Measurements from ENCODE around the gene HS1BP3.

Gene HS1BP3

DNA sequence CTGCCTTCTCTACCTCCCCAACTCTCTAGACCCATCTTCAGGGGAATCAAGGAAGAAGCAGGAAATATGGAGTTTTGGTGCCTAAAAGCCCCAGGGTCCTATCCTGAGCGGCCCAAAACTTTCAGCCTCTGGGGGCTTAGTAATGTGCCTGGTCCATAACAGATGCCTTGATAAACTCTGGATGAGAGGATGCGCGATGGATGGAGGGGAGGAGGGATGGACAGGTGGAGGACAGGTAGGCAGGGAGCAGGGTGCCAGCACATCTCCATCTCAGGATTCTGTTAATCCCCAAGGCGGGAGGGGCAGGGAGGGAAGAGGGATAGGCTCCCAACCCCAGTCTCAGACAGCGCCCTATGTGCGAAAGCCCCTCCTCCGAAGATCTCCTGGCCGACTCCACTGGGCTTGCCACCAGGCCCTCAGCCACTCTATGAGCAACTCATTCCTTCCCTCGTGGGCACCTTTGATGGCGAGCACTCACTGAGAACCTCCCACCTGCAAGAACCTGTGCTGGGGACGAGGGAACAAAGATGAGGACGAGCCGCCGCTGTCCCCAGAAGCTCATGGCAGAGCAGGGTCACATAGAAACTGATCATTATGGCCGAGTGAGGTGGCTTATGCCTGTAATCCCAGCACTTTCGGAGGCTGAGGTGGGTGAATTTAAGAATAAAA is 23.1 kb downstream of the HS1BP3 start:
- no peak for DNase-seq

DNA sequence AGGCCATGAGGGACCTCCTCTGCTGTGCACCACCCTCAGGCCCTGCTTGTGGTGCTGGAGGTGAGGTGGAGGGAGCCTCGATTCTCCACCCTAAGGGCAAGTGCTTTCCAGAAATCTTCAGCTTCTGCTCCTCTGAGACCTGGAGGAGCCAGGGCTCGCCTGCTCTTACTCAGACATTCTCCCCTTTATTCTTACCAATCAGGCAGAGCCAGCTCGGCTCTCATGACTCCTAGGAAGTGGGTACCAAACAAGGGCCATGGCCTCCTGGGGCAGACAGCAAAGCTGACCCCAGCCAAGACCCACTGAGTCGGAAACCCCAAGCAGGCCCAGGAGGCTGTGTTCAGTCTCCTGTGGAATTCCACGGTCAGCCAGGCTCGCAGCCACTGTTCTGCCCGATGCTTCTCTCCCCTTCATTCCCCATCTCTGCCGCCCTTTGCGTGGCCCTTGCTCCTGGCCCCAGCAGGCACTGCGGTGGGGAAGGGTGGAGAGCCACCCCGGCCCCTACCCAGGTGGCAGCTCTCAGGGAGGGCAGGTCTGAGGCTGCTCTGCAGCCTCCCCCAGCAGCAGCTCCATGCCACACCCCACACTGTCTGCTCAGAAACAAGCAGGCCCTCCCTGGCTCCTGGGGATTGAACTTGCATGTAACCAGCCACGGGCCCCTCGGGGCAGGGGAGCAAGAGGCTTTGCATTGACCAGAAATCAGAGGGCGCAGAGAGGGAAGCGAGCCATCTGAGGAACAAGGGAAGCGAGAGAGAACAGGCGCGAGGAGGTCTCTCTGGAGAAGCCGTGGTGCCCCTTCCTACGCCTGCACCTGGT is 24.0 kb downstream of the HS1BP3 start:
- no peak for DNase-seq

DNA sequence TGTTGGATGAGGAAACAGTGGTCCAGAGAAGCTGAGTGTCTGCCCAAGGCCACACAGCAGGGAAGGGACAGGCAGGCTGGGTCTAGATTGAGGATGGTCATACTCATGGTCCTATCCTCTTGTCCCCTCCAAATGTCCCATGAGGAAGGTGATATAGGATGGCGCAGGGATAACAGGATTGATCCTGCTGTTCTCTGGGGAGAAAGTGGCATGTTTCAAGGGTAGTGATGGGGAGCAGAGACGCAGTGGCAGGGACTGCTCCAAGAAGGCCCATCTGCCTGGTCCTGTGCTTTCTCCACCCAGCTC is 24.6 kb downstream of the HS1BP3 start:
- no peak for DNase-seq

DNA sequence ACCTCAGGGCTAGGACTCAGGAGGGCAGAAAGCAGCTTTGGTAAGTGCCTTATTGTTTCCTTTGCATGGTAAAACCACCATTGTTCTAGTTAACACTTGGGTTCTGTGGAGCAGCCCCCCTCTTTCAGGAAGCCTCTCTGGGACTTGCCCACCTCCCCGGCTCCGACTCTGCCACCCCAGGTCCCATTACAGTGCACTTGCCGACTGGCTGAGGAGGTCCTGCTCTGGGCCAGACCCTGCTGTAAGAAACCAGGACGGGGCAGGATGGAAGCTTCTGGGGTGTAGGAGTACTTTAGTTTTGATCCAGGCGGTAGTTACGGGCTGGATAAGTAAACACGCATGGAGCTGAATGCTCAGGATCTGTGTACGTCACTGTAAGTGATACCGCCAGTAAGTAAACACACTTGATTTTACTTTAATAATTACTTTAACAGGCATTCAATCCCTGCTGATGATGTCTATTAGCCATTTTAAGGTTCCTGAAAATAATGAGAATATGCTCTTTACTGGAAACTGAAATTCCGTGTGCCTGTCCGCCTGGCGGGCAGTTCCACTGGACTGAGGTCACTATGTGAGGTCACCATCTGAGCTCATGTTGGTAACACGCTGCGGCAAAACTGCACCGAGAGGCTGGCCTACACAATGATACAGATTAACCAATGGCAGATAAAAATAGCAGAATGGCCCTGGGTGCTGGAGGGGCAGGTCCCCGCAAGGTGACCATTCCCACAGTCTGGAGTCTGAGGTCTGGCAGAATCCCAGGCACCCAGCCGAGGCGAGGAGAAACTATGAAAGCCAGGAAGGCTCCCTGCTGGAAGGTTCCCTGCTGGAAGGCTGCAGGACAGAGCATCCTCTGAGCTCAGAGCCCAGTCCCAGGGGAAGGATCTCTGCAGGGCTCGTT is 25.2 kb downstream of the HS1BP3 start:
- DNase-seq, result no peak

DNA sequence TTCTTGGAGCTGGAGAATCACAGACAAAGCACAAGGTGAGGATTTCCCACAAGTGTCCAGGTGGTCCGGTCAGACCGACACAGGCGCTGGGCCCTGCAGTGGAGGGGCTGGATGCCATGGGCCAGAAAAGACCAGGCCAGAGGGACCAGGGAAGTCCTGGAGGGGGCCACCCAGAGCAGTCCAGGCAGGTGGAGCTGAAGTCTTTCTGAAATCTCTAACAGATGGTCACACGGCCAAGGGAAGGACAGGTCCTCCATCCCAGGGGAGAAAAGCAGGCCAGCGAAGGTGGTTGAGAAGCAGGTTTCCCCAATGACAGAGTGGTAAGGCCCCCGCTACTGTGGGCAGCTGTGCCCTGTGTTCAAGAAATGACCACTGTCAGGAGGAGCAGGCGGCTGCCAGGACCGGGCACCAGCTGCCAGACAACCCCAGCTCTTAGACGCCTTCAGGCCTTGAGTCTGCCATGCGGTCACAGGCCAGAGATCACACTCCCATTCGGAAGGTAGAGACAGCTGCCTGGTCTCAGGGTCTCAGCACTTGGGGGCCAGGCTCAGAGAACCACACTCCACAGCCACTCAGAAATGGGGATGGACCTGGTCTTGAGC is 25.9 kb downstream of the HS1BP3 start:
- no peak for DNase-seq

DNA sequence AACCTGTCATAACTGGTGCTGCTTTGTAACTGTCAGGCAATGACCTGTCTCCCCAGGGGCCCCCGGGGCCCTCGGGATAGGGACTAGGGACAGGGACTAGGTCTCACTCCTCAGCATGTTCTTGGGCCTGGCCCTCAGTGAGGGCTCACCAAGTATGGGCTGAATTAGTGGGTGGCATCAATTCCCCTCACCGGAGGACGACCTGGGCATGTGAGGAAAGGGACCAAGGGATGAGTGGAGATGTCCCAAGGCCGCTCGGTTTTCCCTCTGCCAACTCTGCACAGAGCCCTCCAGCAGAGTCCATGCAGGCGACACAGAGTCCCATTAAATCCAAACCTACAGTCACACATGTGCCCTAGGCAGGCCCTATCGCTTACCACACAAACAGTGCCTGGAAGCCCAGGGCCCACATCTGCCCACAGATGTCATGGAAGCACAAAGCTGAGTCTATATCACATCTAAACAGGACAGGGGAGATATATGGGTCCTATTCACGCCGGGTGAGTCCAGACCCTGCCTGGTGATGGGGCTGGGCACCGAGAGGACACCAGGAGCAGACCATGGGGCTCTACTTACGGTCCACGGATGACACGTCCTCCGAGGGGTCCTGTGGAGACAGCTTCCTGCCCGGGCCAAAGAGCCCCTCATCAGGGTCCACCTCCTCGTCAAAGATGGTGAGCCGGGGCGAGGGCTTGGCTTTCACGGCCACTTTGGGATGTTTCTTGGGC is 26.6 kb downstream of the HS1BP3 start:
- DNase-seq, result no peak

DNA sequence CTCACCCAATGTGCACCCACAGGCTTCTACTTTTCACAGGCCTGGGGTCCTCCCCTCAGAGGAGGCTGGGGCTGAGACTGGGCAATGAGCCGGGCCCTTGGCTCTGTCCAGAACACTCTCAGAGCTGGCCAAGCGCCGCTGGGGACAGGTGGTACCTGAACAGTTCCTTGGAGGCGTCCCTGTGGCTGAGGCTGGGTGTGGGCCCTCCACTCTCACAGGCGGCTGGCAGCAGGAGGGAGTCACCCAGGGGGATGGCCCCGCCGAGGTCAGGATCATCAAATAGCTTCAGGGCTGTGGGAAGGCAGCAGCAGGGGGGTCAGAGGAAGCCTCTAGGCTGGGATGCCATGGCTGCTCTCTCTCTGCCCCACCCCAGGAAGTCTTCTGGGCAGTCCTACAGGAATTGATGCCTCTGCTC is 27.1 kb downstream of the HS1BP3 start:
- no peak for DNase-seq

DNA sequence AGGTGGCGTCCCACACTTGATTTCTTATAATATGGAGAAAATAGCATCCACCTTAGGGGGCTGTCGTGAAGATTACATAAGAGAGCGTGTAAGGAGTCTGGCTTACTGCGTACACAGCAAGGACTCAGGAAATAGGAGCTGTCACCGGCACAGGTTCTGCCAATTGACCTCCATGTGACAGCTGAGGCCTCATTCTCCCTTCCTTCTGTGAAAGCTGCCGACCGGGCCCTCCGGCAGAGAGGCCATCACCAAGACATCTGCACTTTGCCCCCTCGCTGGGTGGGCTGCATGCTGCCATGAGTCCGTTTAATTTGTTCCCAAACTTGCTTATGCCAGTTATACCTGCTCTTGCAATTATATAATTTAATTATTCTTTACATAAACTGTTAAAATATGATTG is 27.7 kb downstream of the HS1BP3 start:
- DNase-seq, result no peak

DNA sequence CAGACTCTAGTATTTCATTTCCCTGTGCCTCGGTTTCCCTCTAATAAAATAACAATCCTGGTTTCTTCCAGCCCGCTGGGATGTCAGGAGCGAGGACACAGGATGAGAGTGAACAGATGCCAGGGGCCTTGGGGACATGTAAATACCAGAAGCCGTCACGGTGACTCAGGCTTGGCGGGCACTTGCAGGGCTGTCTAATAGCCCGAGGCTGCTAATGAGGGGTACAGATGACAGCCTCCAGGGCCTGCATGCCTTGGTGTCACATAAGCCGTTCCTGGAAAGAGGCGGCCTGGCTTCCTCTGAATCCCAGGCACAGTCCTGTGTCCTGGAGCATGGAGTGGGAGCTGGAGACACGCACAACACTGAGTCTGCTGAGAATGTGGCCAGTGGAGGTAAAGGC is 28.2 kb downstream of the HS1BP3 start:
- no peak for DNase-seq

DNA sequence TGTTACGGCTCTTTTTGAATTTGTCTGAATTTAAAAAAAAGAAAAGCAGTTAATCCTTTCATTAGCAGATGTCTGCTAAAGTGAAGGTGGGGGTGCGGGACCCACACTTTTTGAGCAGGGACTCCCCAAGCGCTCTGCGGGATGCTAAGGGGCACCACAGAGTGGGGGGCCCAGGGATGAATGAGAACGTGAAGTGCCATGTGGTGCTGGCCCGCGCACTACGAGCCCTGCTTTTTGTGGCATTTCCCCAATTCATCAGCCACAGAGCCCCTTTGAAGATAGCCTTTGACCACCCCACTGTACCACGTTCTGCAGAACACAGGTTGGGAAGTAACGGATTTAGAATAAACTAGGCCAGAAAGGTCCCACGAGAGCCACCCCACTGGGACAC is 28.6 kb downstream of the HS1BP3 start:
- DNase-seq, result no peak

DNA sequence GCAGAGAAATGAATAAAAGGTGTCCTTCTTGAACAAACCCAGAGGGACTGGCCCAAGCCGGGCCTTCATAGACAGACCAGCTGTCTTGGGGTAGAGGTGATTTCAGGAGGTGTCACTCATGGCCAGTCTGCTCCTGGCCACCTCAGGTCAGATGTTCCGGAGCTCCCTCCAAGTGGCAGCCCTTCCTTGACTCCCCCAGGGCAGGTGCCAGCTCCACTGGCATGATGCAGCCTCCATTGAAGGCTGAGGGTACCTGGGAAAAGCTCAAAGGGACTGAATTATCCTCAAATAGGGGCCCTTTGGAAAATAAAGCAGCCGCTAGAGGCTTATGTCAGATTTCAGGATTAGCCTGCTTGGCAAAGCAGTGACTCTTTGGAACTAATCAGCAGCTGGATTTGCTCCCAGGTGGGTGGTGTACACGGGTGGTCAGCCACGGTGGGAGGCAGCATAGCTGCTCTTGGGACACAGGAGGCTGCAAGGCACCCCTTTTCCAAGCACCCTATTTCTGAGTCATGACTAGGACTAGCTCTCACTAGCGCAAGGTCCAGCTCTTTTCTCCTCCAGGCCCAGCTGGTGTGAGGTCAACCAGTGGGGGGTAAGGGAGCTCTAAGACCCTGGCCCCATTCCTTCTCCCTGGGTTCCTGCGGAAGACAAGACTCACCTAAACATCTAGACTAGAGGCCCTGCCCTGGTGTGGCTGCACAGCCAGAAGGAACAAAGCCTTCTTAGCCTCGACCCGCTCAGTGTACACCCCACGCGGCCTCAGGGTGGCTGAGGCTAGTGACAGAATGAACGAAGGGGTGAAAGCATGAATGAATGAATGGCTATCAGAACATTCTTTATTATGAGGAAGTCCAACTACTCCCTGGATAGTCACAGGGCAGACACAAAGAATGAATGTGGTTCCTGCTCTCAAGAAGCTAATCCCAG is 29.3 kb downstream of the HS1BP3 start:
- DNase-seq, result no peak

DNA sequence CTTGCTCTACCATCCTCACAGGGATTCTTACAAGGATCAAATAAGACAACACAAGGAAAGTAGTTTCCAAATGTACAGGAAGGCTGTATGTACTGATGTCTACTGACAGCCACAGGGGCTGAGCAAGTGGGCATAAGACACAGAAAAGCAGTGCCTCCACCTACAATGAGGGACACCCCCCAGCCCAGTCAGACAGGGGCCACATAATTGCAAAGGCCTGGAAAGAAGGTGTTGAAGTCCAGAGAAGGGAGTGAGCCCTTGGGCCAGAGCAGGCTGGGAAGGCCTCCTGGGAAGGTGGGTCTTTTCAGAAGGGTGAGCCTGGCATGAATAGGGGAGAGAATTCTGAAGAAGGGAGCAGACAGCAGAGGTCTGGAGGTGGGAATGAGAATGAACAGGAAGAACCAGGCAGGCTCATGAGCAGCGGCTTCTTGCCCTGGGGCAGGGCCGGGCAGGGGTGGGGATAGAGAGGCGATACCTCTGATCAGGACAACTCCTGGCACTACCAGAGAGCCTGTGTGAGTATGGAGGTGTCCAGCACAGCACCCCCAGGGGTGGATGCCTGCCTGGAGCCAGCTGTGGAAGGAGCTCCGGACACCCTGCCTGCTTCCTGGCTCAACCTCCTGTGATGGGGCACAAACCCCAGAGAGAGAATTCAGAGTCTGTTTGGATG is 30.1 kb downstream of the HS1BP3 start:
- DNase-seq, result no peak

DNA sequence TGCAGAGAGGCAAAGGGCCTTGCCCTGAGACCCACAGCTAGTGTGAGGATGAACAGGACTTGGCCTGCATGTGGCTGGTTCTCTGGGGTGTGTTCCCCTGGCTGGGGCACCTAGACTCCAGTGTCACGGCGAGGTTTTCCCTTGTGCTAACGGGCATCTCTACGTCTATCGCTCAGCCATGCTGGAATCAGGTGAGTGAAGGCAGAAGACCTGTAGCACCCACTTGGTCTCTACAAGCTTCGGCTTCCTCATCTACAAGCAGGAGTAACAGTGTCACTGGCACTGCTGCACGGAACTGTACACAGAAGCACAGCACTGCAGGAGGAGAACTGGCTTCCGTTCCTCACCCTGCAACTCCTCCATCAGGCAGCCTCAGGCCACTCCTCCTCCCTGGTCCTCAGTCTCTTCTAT is 30.6 kb downstream of the HS1BP3 start:
- DNase-seq, result no peak

DNA sequence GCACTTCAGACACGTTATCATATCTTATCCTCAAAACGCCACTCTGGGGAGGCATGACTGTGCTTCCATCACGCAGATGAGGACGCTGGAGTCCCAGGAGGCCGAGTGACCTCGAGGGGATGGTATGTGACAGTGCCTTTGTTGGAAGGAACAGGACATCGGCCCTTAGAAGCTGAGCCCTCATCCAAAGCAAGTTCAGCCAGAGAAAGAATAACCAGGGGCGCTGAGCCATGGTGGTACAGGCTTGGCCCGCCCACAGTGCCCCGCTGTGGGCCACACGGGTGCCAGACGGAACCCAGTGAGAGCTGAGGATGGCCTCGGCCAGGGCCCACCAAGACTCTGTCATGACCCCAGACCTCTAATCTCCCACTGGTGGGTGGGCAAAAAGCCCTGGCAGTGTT is 31.3 kb downstream of the HS1BP3 start:
- DNase-seq, result no peak

DNA sequence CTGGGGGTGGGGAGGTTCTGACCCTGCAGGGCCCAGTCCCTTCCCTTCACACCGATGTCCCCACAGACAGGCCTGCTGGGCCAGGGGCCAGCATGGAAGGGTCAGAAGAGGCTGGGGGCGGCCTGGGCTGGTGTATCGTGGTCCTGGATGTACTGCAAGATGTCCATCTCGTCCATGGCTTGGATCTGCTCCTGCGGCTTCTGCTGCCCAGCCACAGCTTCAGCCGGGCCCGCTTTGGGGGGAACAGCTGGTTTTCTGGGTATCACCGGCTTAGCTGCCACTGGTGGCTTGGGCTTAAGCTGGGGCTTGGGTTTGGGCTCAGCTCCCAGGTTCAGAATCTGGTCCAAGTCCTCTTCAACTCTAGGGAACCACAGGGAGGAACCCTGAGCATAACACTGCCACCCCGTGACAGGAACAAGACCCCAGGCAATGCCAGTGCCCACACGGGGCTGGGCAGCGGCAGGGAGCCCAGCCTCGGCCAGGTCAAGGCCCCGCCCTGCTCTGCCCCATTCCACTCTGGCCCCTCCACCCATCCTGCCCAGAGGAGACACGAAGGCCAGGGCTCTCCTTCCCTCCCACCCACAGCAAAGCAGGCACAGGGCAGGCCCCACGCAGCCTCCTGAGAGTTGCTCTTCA is 31.9 kb downstream of the HS1BP3 start:
- DNase-seq, result no peak

DNA sequence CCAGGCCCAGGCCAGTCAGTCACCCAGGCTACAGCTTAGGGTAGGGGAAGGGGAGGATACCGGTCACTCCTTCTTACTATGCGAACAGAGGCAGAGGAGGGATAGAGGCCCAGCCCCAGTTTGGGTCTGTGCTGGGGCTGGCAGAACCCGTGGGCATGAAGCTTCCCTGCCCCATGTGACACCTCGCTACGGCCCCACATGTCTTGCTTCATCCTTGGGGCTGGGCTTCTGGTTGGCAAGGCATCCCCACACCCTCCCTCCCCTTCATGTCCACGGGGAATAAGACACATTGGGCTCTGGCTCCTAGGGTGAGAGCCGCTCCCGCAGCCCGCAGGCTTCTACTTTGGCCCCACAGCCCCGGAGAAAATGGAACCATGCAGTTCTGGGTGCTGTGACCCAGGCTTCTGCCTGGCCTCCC is 32.4 kb downstream of the HS1BP3 start:
- no peak for DNase-seq

DNA sequence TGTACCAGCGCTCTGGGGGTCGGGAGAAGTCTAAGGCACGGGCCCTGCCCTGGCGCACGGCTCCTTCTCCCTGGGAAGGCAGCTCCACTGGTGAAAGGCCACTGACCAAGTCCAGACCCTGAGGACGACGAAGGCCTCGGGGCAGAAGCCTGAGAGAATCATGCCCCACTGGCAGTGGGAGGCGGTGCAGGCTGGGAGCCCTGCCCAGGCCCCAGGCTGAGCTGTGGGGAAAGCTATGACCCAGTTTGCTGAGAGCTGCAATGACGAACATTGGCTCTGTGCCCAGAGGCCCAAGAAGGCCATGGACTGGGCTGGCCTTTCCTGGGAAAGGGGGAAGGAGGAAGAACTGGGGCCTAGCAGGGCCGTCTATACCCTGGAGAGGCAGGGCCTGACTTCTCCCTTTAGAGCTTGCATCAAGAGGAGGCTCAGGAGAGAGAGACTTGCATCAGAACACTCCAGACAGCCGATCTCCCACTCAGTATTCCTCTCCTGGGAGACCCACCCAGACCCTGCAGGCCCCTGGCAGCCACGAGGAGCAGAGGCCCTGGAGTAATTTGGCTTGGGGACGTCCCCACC is 32.9 kb downstream of the HS1BP3 start:
- no peak for DNase-seq

DNA sequence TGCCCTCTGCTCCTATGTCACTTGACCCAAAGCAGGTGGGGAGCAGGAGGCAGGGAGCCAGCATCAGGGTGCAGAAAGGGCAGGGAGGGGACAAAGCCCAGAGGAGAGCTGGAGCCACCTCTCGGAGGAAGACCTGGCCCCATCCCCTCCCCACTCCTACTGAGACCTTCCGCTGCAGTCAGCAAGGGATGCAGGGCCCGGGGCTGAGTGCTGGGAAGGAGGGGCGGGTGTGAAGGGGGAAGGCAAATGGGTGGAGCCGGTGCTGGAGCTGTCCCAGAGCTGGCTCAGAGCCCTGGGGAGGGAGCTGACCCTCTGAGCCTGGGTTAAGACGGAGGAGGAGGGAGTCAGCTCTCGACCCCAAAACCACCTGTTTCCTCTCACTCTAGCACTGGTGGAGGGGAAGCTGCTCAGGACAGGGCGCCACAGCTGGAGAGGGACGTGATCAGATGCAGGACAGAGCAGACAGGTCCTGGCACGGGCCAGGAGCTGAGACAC is 33.8 kb downstream of the HS1BP3 start:
- no peak for DNase-seq

DNA sequence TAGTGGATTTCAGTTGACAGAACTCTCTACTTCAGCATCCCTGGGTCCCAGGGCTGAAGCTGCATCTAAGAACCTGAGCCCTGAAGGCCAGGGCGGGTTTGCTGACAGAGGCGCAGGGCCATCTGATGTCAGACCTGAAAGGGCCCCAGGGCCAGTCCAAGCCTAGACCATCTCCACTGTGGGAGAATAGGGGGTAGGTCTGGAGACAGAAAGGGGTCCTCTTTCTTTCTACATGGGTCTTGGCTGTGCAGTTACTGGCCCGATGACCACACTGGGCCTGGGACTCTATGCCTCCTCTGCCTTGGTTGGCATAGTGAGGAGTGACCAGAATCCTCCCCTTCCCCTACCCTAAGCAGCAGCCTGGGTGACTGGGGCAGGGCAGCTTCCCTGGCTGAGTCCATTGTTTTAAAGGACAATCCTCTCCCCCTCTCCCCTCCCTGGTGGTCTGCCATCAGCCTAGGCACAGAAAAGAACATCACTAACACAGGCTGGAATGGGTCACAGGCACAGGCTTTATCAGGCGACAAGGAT is 34.5 kb downstream of the HS1BP3 start:
- no peak for DNase-seq

Measured in NCI-H2081 treated with DMSO at 0.1 percent for 48 hours (cell line).